Endodermal cell (in vitro differentiated cells): ENCODE results near the gene SPECC1. TPM values are rescaled to one million over a fixed set of nuclear protein-coding genes. Genes with fewer than 3 reads are reported as not detected.
A peak's percentile ranks its signal among the peaks of the same experiment; 100 is the strongest.
"Not testable (repeated sequence)": the region's sequence is repeated elsewhere in the genome, so short reads cannot be mapped to it uniquely, and the experiment has no call there.

Experiments used
- DNase-seq: peaks from one replicate; pipeline ENCODE4 v3.0.0-alpha.2; 2017
- H3K27ac ChIP-seq: 2 replicates; pipeline ENCODE4 v1.5.1; 2013; ENCODE audit warnings: mild to moderate bottlenecking, low read depth, low read length, moderate library complexity
- H3K27me3 ChIP-seq: 2 replicates; pipeline ENCODE4 v1.6.1; 2013; ENCODE audit warnings: mild to moderate bottlenecking, low read length, moderate library complexity; ENCODE audit not compliant: insufficient read depth, control insufficient read depth, poor library complexity, severe bottlenecking
- H3K36me3 ChIP-seq: 2 replicates; pipeline ENCODE4 v1.7.0; 2013; ENCODE audit warnings: mild to moderate bottlenecking, low read length, moderate library complexity; ENCODE audit not compliant: control insufficient read depth, insufficient read depth
- H3K4me1 ChIP-seq: one replicate; pipeline ENCODE4 v1.7.0; 2013; ENCODE audit warnings: low read length; ENCODE audit not compliant: control insufficient read depth, insufficient read depth
- H3K4me3 ChIP-seq: 2 replicates; pipeline ENCODE4 v1.5.1; 2013; ENCODE audit warnings: mild to moderate bottlenecking, low read length, moderate library complexity
- H3K9ac ChIP-seq: 2 replicates; pipeline ENCODE4 v1.6.1; 2013; ENCODE audit warnings: mild to moderate bottlenecking, low read length, moderate library complexity; ENCODE audit not compliant: poor library complexity, severe bottlenecking; ENCODE audit errors: extremely low read depth
- H3K9me3 ChIP-seq: 2 replicates; pipeline ENCODE4 v1.6.1; 2013; ENCODE audit warnings: mild to moderate bottlenecking, low read length, moderate library complexity; ENCODE audit not compliant: control insufficient read depth
- H3K27ac Mint-ChIP-seq: 2 replicates; pipeline ENCODE4 v1.8.0; 2020; ENCODE audit warnings: mixed read lengths
- H3K27me3 Mint-ChIP-seq: 2 replicates; pipeline ENCODE4 v1.8.0; 2021; ENCODE audit warnings: mild to moderate bottlenecking, mixed read lengths; ENCODE audit not compliant: insufficient read depth
- H3K36me3 Mint-ChIP-seq: 2 replicates; pipeline ENCODE4 v1.8.0; 2020; ENCODE audit warnings: low read depth, mixed read lengths
- H3K4me1 Mint-ChIP-seq: 2 replicates; pipeline ENCODE4 v1.8.0; 2020; ENCODE audit warnings: mixed read lengths
- H3K4me3 Mint-ChIP-seq: 2 replicates; pipeline ENCODE4 v1.8.0; 2020; ENCODE audit warnings: mild to moderate bottlenecking, moderate library complexity, mixed read lengths
- H3K9me3 Mint-ChIP-seq: 2 replicates; pipeline ENCODE4 v1.8.0; 2020; ENCODE audit warnings: mild to moderate bottlenecking, mixed read lengths
- WGBS, 2 experiments: methylation state at CpG; one replicate each; pipeline versions ENCODE4 v1.1.5 to v1.1.7; 2013; ENCODE audit warnings: missing lambda C conversion rate in 2 of 2, mixed read lengths in 1 of 2; ENCODE audit not compliant: insufficient coverage in 1 of 2, insufficient read length in 1 of 2; 5-methylcytosine and 5-hydroxymethylcytosine counted together
- total RNA-seq, 2 donors: library from RNA; stranded (reverse); fragmentation: NEBNext Ultra II Directional in 1 of 2; extraction: Animal tissue kit (Norgen Biotek cat#: 25700) in 1 of 2; gene quantifications; 2 replicates in 1 of 2; 3 replicates in 1 of 2; pipeline ENCODE4 v1.2.1, GENCODE V29; 2021
- TF ChIP-seq, protein P1 (sequence below): fragments of 200-600 bp; sonication (generic); conservative IDR thresholded peaks from 2 replicates; pipeline ENCODE4 v1.5.0; 2021; ENCODE audit warnings: antibody characterized with exemption, mild to moderate bottlenecking

The SPECC1 gene
- total RNA-seq, 2 donors from 2014 or later, result 48.7 to 60.6 TPM

DNA sequence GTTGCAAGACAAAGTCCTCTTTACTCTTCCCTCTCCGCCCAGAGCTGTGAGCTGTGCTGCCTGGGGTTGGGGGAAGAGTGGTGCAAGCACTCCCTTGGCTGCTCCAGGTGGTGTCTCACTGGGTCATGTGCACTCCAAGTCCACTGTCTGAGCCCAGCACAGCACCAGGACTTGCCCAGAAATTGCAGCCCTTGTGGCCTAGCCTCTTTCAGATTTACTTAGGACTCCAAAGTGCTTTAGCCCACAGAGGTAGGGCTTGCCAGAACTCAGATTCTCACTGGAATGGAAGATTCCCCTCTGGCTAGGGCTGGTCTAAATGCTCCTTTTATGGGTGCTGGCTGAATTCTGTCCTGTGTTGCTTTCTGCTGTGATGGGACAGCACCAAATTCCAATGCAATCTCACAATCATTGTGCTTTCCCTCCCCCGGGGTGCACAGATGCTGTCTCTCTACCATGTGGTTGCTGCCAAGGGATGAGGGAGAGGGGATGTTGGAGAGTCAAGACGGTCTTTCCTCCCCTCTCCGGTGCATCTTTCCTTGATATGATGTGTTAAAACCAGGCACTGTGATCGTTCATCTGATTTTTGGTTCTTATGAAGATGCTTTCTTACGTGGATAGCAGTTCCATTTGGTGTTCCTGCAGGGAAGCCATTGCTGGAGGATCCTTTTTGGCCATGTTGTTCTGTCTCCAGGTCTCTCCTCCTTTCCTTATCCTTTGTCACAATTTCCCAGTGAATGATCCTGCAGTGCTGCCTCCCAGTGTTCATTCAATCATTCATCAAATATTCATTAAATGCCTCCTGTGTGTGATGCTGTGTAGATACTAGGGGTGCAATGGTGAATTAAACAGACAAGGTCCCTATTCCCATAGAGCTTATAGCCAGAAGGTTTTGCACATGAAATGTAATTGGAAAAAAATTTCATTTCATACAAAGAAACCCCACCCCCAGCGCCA is 216.3 kb downstream of the SPECC1 start:
- H3K9ac ChIP-seq, result no peak overlapping the region
- H3K27ac ChIP-seq, result peak overlapping the region; percentile 3
- no peak overlapping the region for H3K4me3 Mint-ChIP-seq
- H3K27me3 ChIP-seq, result no peaks in the 10 kb centered on the region
- peaks cover 23% of the 10 kb centered on the region for H3K36me3 Mint-ChIP-seq
- peak overlapping the region; percentile 42 for H3K27ac Mint-ChIP-seq
- TF ChIP-seq, protein P1, sequence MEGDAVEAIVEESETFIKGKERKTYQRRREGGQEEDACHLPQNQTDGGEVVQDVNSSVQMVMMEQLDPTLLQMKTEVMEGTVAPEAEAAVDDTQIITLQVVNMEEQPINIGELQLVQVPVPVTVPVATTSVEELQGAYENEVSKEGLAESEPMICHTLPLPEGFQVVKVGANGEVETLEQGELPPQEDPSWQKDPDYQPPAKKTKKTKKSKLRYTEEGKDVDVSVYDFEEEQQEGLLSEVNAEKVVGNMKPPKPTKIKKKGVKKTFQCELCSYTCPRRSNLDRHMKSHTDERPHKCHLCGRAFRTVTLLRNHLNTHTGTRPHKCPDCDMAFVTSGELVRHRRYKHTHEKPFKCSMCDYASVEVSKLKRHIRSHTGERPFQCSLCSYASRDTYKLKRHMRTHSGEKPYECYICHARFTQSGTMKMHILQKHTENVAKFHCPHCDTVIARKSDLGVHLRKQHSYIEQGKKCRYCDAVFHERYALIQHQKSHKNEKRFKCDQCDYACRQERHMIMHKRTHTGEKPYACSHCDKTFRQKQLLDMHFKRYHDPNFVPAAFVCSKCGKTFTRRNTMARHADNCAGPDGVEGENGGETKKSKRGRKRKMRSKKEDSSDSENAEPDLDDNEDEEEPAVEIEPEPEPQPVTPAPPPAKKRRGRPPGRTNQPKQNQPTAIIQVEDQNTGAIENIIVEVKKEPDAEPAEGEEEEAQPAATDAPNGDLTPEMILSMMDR, result peak; percentile 31
- H3K4me3 ChIP-seq, result no peak overlapping the region
- no peaks in the 10 kb centered on the region for H3K9me3 ChIP-seq
- no peaks in the 10 kb centered on the region for H3K27me3 Mint-ChIP-seq
- peaks cover 22% of the 10 kb centered on the region for H3K36me3 ChIP-seq
- peaks cover 10% of the 10 kb centered on the region for H3K4me1 ChIP-seq
- H3K9me3 Mint-ChIP-seq, result no peaks in the 10 kb centered on the region
- WGBS, 2 experiments, result 88 to 94% methylated on average over 5 to 6 of the region's 7 CpGs
- no peak for DNase-seq
- H3K4me1 Mint-ChIP-seq, result peaks cover 34% of the 10 kb centered on the region

DNA sequence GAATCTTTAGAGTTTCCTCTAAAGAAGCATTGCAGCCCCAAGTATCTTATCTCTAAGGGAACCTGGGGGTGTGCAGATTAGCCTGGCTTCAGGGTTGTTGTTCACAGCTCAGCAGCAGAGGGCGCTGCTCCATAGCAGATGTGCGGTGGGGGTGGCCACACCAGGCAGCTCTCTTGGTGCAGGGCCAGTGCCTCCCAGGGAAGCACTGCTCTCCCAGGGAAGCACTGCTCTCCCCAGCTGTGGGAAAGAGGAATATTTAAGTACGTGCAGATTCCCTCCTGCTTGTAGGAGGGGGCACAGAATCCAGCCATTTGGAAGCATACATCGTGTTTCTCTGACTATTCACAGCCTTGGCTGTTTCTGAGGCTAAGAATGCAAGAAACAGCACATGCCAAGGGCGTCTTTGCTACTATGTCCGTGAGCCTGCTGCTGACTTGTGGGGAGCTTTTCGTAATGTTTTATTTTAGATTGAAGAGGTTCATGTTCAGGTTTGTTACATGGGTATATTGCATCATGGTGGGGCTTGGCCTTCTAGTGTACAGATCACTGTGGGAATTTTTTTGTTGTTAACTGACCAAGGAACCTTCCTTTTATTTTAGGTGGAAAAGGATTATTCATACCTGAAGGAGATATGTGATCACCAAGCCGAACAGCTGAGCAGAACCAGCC is 217.8 kb downstream of the SPECC1 start:
- no peaks in the 10 kb centered on the region for H3K27me3 Mint-ChIP-seq
- peaks cover 28% of the 10 kb centered on the region for H3K36me3 Mint-ChIP-seq
- no peaks in the 10 kb centered on the region for H3K9me3 Mint-ChIP-seq
- H3K27ac ChIP-seq, result no peak overlapping the region
- H3K27me3 ChIP-seq, result no peaks in the 10 kb centered on the region
- H3K4me1 Mint-ChIP-seq, result peaks cover 34% of the 10 kb centered on the region
- no peaks in the 10 kb centered on the region for H3K9me3 ChIP-seq
- H3K4me1 ChIP-seq, result peaks cover 10% of the 10 kb centered on the region
- peak; percentile 97 for DNase-seq
- H3K9ac ChIP-seq, result no peak overlapping the region
- WGBS, 2 experiments, result 49 to 53% methylated on average over 5 to 8 of the region's 8 CpGs
- H3K4me3 Mint-ChIP-seq, result no peak overlapping the region
- TF ChIP-seq, protein P1, result peak; percentile 96
- no peak overlapping the region for H3K4me3 ChIP-seq
- peak overlapping the region; percentile 16 for H3K27ac Mint-ChIP-seq
- peaks cover 37% of the 10 kb centered on the region for H3K36me3 ChIP-seq

DNA sequence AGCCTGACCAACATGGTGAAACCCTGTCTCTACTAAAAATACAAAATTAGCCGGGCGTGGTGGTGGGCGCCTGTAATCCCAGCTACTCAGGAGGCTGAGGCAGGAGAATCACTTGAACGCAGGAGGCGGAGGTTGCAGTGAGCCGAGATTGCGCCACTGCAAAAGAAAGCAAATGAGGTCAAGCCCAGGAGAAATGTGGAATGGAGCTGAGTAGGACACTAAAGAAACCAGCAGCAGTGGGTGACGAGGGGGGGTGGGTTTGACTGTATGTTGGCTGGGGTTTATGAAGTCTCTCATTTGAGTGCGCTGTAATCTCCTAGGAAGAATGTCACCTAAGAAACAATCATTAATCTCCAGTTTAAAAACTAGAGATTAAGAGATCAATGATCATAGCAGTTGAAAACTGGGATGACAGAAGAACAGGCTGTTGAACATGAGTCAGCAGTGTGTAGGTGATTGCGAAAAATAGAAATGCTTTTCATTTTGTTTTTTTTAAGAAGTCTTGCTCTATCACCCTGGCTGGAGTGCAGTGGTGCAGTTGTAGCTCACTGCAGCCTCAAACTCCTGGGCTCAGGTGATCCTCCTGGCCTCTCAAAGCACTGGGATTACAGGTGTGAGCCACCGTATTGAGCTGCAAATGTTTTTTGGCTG is 218.7 kb downstream of the SPECC1 start:
- H3K36me3 ChIP-seq, result peaks cover 46% of the 10 kb centered on the region
- H3K4me1 ChIP-seq, result peaks cover 10% of the 10 kb centered on the region
- not testable (repeated sequence) for DNase-seq, H3K4me3 Mint-ChIP-seq, H3K27ac Mint-ChIP-seq, H3K9me3 Mint-ChIP-seq, H3K4me3 ChIP-seq, H3K9ac ChIP-seq, H3K27me3 ChIP-seq, H3K9me3 ChIP-seq, H3K27me3 Mint-ChIP-seq, H3K27ac ChIP-seq
- peaks cover 35% of the 10 kb centered on the region for H3K36me3 Mint-ChIP-seq
- peaks cover 27% of the 10 kb centered on the region for H3K4me1 Mint-ChIP-seq
- WGBS, 2 experiments, result 96 to 100% methylated on average over 7 to 11 of the region's 11 CpGs
